ENCODE measurements around the gene UBIAD1.

The UBIAD1 gene

DNA sequence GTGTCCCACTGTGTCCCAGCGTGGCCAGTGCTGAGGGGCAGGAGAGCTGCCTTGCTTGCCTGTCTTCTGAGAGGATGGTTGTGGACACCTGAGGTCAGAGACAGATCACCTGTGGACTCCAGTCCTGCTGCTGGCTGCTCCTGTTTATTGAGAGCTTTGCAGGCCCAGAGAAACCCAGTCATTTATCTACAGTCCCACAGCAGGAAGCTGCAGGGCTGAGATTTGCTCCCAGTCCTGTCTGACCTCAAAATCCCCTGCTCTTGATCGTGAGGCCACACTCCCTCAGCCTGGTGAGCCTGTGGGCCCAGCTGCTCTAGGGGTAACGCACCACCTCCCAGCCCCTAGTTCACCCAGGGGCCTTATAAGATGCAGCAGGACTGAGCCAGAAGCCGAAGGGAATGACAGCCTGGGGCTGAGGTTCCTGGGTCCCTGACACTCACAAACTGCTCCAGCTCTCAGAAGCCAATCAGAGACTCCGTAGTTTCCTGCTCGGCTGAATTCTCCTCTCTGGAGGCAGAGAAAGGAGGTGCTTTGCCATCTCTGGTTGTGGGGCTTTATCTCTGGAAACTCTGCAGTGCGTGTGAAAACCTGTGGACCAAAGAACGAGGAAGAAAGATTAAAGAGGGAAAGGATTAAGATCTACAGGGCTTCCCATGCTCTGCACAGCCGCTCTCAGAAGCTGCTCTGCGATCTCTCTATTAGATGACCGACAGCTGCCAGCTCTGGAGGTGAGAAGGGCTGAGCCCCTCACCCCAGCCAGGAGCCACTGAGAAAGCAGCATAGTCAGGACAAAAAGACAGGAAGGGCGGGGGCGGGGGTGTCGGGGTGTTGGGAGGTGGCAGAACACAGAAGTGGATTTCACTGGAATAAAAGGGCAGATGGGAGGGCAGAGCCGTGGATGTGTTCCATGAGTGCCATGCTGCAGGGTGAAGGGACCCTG is 39.1 kb downstream of the UBIAD1 start:
- DNase-seq (ENCODE audit: low read depth, low spot score): no peak

- DNase-seq (ENCODE audit: low read depth, low spot score): no peak
Measured at GRCh38 chr1:11314959-11315358, 42.0 kb downstream of the UBIAD1 start.

DNA sequence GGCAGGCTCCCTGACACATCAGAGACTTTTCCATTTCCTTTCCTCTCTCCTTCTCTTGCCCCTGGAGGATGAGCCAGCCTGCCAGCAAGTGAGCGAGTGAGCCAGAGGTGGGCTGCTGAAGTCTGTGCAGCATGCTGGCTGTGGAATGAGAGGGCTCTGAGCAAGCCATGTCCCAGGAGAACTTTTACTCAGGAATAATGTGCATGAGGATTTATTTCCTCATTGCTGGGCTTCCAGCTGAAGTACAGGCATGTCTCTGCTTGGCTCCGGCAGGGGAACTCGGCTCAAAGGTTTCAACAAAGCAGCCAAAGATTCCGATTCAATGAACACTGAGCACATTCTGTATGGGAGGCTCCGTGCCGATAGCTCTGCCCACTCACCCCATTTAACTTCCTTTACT is 43.7 kb downstream of the UBIAD1 start:
- DNase-seq (ENCODE audit: low read depth, low spot score): no peak

DNA sequence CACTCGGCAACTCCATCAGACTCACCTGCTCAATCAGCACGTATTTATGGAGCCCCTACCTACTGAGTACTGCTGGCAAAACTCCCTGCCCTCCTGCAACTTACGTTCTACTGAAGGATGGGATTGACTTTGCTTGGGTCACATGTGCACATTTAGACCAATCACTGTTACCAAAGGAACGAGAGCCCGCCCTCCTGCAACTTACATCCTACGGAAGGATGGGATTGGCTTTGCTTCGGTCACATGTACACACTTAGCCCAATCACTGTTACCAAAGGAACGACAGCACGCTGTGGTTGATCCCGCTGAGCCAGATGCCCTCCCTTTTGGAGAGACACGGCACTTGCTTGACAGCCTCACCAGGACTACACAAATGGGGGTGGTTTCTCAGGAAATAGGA is 46.0 kb downstream of the UBIAD1 start:
- DNase-seq (ENCODE audit: low read depth, low spot score): no peak

GRCh38 chr1:11320153-11320936 is 47.3 kb downstream of the UBIAD1 start:
- no peak for DNase-seq (ENCODE audit: low read depth, low spot score)

DNA sequence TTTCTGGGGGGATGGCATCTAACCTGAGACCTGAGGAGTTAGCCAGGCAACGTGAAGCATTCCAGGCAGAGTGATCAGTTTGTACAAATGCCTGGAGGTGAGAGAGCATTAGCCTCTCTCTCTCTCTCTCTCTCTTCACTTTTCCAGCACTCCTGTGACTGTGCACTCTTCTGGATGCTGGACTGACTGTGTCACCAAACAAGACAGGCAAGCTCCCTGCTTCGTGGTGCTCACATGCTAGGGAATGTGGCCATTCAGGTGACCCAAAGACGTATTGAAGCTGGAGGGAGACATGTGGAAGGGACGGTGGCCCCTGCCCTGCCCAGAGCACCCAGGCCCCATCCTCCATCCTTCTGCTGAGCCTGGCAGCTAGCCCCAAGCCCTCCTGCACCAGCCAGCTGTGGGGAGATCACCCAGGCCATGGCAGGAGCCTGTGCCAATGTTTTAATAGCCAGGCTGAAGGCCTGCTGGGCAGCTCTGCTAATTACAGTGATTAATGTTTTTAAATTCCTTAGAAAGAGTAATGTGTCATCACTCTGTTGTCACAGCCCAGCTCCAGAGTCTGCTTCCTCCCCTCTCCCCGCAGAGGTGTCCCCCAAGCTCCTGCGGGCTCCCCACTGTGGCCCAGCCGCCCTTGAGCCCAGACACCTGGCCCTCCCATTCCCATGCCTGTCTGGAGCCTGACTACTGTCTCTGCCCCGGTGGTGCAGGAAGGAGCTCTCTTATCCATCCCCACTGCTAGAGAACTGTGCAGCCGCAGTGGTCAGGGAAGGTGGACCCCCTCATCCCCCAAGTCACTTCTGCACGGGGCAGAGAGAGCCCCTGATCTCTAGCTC is 48.9 kb downstream of the UBIAD1 start:
- DNase-seq (ENCODE audit: low read depth, low spot score): no peak

GRCh38 chr1:11324567-11325165 is 51.7 kb downstream of the UBIAD1 start:
- DNase-seq (ENCODE audit: low read depth, low spot score): no peak

GRCh38 chr1:11326070-11326469 is 53.1 kb downstream of the UBIAD1 start:
- DNase-seq (ENCODE audit: low read depth, low spot score): no peak

- no peak for DNase-seq (ENCODE audit: low read depth, low spot score)
Measured at GRCh38 chr1:11328444-11328843, 55.4 kb downstream of the UBIAD1 start.

- no peak for DNase-seq (ENCODE audit: low read depth, low spot score)
Measured at GRCh38 chr1:11330411-11330810, 57.4 kb downstream of the UBIAD1 start.

DNA sequence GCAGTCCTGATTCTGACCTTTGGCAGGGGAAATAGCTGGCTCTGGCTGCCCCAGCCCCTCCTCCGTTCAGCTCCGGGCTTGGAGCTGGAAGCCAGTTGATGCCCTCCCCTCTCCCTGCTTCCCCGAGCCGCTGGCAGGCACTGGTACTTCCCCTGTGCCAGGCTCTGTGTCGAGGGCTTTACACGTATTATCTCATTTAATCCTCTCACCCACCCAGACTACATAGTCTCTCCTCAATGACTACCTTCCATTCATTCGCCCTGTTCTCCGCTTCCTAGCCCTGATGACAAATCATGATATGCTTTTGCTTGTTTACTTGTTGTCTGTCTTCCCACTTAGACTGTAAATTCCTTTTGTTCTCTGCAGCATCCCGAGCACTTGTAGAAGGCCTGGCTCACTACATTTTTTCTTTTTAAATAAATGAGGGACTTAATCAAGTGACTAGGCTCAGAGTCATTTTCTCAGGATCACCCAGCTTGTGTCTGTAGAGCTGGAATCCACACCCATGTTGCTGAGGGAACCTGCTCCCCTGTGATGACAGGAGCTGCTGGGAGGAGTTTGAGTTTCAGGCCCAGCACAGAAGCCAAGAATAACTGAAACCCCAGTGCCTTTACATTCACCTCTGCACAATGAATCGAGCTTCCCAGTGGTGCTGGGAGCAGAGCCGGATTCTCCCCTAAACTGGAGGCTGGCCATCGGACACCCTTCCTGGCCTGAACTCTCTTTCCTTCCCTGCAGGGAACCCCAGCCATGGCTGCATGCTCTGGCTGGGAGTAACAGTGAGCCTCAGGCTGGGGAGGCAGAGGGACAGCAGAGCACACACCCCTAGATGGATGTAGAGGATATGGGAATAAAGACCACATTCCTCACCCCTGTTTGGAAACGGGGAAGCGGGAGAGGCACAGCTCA is 58.3 kb downstream of the UBIAD1 start:
- no peak for DNase-seq (ENCODE audit: low read depth, low spot score)

- no peak for DNase-seq (ENCODE audit: low read depth, low spot score)
Measured at GRCh38 chr1:11331945-11332546, 59.0 kb downstream of the UBIAD1 start.

- DNase-seq (ENCODE audit: low read depth, low spot score): no peak
Measured at GRCh38 chr1:11333631-11334030, 60.6 kb downstream of the UBIAD1 start.

- no peak for DNase-seq (ENCODE audit: low read depth, low spot score)
Measured at GRCh38 chr1:11334261-11334804, 61.3 kb downstream of the UBIAD1 start.

GRCh38 chr1:11334821-11335220 is 61.8 kb downstream of the UBIAD1 start:
- no peak for DNase-seq (ENCODE audit: low read depth, low spot score)

GRCh38 chr1:11335417-11336056 is 62.5 kb downstream of the UBIAD1 start:
- no peak for DNase-seq (ENCODE audit: low read depth, low spot score)

DNA sequence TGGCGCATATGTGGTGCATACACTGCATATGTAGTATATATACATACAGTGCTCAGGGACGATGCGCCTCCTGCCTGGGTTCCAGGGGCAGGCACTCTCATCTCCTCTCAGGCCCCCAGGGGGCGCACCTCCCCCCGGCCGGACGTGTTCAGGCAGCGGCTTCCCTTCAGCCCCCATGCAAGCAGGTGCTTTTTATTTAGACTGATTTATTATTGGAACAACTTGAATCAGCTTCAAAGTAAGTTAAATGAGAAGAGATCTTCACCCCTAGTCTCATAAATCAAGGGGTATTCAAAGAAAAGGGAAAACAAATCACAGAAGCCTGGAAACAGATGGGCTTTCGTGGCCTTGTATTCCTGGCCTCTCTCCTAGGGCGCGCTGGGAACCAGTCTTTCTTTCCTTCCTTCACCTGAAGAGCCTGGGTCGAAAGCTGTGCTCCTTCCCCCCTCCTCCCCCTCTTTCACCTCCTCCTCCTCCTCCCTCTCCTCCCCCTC is 64.6 kb downstream of the UBIAD1 start:
- DNase-seq (ENCODE audit: low read depth, low spot score): no peak

All from smooth muscle cell of the brain vasculature (primary cell).